GM21447 (cell line): Measurements from ENCODE around the gene TYMS.

Experiments used
- ATAC-seq: cut with Tn5 transposase; IDR thresholded peaks from one replicate; pipeline ENCODE4 v1.9.1; 2021; ENCODE audit not compliant: unreplicated experiment

TYMS gene

GRCh38 chr18:644395-645004, 13.0 kb upstream of the TYMS start:
- peak; percentile 51 for ATAC-seq

- ATAC-seq = no peak
Observed at GRCh38 chr18:647304-647703, 10.1 kb upstream of the TYMS start.

GRCh38 chr18:649341-649740, 8.1 kb upstream of the TYMS start:
- ATAC-seq = no peak

- ATAC-seq = peak; percentile 99
Observed at GRCh38 chr18:650428-650858, 7.0 kb upstream of the TYMS start.

GRCh38 chr18:652131-652530, 5.3 kb upstream of the TYMS start:
- no peak for ATAC-seq

GRCh38 chr18:653512-653911, 3.9 kb upstream of the TYMS start:
- ATAC-seq = no peak

- ATAC-seq = no peak
Observed at GRCh38 chr18:654601-655000, 2.9 kb upstream of the TYMS start.

- ATAC-seq = no peak
Observed at GRCh38 chr18:655445-655844, 2.0 kb upstream of the TYMS start.

DNA sequence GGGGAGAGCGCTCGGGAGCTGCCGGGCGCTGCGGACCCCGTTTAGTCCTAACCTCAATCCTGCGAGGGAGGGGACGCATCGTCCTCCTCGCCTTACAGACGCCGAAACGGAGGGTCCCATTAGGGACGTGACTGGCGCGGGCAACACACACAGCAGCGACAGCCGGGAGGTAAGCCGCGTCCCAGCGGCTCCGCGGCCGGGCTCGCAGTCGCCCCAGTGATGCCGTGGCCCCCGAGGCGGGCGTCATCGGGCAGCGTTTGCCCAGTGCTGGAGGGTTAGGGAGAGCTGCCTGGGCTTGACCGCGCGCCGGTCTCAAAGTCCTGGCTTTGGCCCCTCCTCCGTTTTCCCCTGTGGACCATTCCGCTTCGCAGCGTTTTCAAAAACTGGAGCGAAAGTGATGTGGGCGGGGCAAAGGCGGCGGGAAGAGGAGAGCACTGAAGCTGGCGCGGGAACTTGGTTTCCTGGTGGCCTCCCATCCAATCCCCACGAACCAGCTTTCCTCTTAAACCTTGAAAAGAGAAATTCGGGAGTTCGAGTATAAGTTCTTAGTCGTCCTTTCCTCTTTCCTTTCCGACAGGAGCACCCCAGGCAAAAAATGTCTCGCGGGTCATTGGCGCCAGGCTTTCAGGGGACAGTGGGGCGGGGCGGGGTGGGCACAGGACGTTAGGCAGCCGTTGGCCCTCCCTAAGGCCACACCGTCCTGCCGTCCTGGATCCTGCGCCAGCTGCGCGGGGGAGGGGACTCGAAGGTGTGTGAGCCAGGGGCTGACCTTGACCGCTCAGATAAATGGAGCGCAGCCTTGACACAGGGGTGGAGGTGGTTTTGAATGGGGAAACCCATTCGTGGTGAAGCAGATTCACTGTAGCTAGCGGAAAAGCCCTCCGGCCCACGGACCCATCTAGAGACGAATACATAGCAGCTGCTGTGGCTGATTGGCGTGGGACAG, 821 bp downstream of the TYMS start:
- peak; percentile 61 for ATAC-seq

DNA sequence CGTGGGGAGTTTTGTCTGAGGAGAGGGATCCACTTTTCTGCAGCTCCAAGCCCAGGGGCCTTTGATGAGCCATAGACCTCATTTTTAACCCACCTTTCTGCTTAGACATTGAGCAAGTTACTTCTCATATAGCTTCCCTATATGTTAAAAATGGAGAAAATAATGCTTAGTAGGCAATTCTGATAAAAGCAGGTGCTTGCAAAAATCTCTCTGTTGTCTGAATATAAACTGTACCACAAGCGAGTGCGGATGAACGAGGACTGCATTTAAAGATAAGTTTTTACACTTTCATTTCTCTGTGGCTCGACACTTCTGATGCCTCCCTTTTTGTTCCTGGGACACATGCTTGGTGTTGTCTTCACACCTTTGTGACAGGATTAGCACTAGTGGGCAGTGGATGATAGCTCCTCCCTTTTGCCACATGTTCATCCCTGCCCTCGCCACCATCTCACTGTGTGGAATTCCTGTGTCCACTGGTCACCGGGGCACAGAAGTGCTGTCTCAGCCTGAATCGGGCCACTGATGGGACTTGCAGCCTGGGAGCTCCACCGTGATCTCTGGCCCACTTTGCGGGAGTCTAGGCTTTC, 1.6 kb downstream of the TYMS start:
- no peak for ATAC-seq

DNA sequence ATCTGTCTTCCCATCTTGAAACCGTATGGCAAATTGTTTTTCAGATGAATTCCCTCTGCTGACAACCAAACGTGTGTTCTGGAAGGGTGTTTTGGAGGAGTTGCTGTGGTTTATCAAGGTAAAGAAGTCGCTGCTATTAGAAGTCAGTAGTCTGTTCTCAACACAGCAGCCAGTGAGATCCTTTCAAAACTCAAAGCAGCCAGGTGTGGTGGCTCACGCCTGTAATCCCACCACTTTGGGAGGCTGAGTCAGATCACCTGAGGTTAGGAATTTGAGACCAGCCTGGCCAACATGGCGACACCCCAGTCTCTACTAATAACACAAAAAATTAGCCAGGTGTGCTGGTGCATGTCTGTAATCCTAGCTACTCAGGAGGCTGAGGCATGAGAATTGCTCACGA, 2.1 kb downstream of the TYMS start:
- no peak for ATAC-seq

GRCh38 chr18:662197-662596, 4.7 kb downstream of the TYMS start:
- ATAC-seq = no peak

GRCh38 chr18:666177-666576, 8.7 kb downstream of the TYMS start:
- ATAC-seq = no peak

DNA sequence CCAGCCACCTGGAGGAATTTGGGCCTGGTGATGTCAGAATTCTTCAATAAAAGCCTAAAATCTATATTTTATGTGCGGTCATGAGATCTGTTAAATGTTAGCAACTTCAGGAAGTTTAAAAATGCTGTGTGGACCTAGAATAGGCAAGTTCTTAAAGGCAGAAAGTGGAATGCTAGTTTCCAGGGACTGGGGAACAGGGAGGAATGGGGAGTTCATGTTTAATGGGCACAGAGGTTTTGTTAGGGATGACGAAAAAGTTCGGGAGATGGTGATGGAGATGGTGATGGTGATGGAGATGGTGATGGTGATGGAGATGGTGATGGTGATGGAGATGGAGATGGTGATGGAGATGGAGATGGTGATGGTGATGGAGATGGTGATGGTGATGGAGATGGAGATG, 9.2 kb downstream of the TYMS start:
- ATAC-seq = no peak

DNA sequence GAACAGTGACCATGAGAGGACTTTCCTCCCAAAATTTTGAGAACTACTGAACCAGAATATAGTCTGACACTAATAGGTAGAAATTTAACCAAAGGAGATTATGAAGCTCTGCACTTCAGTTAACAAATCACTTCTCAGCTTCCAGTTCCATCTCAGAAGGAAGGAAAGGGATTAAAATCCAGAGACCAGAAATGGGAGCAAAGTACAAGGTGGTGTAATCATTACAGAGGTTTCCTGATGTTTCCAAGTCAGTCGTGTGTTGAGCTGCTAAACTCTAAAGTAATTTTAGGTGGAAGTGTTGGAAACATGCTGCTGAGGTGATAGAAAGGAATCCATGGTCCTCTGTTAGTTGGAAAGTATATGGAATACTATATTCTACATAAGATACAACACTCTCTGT, 10.8 kb downstream of the TYMS start:
- no peak for ATAC-seq

GRCh38 chr18:669077-669476, 11.6 kb downstream of the TYMS start:
- ATAC-seq = no peak

- ATAC-seq = no peak
Observed at GRCh38 chr18:670522-670921, 13.1 kb downstream of the TYMS start.

DNA sequence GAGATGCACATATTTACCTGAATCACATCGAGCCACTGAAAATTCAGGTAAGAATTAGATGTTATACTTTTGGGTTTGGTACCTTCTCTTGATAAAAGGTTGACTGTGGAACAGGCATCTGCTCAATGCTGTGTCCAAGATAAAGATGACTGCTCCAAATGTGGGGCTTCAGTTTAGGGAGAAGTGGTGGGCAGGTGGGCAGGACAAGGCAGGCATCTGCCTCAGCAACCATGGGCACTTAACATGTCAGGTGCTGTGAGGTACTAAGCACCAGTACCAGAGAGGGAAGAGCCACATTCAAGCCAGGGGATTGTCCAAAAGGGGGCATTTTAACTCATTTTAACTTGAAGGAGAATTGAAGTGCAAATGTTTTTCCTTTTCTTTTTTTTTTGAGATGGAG, 14.0 kb downstream of the TYMS start:
- no peak for ATAC-seq

GRCh38 chr18:673317-673716, 15.9 kb downstream of the TYMS start:
- no peak for ATAC-seq

GRCh38 chr18:673769-674168, 16.3 kb downstream of the TYMS start:
- ATAC-seq = no peak

DNA sequence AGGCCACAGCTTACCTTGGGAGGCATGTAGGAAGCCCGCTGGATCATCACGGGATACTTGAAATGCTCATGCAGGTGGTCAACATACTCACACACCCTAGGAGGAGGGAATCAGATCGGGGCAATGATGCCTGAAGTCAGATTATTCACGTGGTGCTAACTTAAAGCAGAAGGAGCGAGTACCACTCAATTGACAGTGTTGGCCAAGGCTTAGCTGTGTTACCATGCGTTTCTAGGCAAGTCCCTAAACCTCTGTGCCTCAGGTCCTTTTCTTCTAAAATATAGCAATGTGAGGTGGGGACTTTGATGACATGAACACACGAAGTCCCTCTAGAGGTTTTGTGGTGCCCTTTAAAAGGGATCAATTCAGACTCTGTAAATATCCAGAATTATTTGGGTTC, 17.9 kb downstream of the TYMS start:
- ATAC-seq = no peak

GRCh38 chr18:676069-676468, 18.6 kb downstream of the TYMS start:
- no peak for ATAC-seq
